Epithelial cell of prostate (primary cell): ENCODE measurements around the gene TRIM39.
"Not testable (repeated sequence)": the region's sequence is repeated elsewhere in the genome, so short reads cannot be mapped to it uniquely, and the experiment has no call there.

Experiments
- DNase-seq: peaks from one replicate; pipeline ENCODE4 v3.0.0-alpha.2; 2011; ENCODE audit warnings: low read depth, low spot score
- H3K27ac ChIP-seq: fragments of 450-650 bp; 2 replicates; pipeline ENCODE4 v1.5.1; 2017; ENCODE audit warnings: mild to moderate bottlenecking

TRIM39 gene

DNA sequence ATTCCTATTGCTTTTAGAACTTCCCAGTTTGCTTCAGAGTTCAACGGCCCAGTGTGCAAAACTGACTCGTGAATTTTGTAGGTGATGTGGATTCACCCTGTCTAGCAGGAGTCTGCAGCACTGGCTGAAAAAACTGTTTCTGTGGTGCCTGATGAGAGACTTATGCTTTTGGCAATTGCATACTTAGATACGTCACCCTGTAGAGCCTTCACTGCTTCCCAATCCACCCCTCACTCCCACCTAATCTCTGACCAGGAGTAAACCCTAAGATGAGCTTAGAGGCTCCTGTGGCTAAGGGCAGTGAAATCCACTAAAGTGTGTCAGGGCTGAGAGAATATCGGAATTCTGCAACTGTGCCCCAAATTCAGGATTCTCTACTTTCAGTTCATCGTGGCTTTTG is 32.5 kb downstream of the TRIM39 start:
- DNase-seq: no peak
- H3K27ac ChIP-seq: no peak overlapping the region

DNA sequence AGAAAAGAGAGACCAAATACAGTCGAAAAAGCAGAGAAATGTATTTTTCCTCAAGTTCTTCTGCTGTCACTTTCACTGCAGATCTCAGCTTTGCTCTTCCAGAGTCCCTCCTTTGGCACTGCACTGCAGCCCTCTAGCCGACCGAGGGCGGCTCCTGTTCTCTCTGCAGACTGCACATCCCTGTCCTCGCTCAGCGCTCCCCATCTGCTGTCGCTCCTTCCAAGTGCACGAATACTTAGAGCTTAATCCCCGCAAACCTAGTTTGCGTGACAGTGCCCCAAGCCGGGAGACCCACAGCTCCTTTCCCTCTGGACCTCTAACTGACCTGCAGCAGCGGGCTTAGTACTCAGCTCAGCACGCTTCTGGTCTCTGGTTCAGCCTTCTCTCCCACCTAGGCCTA is 33.4 kb downstream of the TRIM39 start:
- DNase-seq: no peak
- no peak overlapping the region for H3K27ac ChIP-seq

DNA sequence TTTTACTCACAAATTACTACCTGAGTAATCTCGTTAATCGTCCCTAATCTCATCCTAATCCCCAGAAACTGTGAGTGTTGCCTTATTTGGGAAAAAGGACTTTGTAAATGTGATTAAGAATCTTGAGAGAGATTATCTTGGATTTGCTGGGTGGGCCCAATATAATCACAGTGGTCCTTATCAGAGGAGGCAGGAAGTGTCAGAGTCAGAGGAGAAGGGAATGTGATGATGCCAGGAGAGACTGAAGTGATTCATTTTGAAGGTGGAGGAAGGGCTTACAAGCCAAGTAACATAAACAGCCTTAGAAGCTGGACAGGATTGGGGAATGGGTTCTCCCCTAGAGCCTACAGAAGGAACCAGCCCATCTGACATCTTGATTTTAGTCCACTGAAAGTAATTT is 34.9 kb downstream of the TRIM39 start:
- DNase-seq: no peak
- H3K27ac ChIP-seq: no peak overlapping the region

- no peak for DNase-seq
- H3K27ac ChIP-seq: no peak overlapping the region
Measured at GRCh38 chr6:30363459-30363858, 36.7 kb downstream of the TRIM39 start.

GRCh38 chr6:30364591-30364990 is 37.9 kb downstream of the TRIM39 start:
- no peak overlapping the region for H3K27ac ChIP-seq
- DNase-seq: no peak

DNA sequence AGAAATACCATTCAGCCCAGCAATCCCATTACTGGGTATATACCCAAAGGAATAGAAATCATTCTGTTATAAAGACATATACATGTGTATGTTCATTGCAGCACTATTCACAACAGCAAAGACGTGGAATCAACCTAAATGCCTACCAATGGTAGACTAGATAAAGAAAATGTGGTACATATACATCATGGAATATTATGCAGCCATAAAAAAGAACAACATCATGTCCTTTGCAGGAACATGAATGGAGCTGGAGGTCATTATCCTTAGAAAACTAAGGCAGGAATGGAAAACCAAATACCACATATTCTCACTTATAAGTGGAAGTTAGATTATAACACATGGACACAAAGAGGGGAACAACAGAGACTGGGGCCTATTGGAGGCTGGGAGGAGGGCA is 42.6 kb downstream of the TRIM39 start:
- not testable (repeated sequence) for H3K27ac ChIP-seq, DNase-seq

- DNase-seq: no peak
- no peak overlapping the region for H3K27ac ChIP-seq
Measured at GRCh38 chr6:30378290-30378937, 51.7 kb downstream of the TRIM39 start.

- H3K27ac ChIP-seq: no peak overlapping the region
- no peak for DNase-seq
Measured at GRCh38 chr6:30380464-30380863, 53.7 kb downstream of the TRIM39 start.

GRCh38 chr6:30386166-30386565 is 59.4 kb downstream of the TRIM39 start:
- no peak overlapping the region for H3K27ac ChIP-seq
- DNase-seq: no peak

DNA sequence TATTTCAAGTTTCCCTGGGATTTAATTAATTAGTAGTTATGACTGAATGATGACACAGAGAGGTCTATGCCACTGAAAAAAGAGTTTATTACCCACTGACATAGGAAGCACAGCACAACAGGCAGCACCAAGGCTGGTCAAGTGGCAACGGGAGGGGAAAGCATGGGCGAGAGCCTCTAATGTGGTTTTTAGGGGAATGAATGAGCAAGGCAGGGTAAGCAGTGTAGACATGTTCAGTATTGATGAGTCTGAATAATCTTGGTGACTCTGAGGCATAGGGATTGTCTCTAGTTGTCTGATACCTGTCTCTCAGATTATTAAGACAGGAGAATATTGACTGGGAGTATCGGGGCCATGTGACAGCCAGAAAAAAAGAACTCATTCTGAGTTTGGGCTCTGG is 64.5 kb downstream of the TRIM39 start:
- no peak overlapping the region for H3K27ac ChIP-seq
- DNase-seq: no peak
